Endothelial cell of umbilical vein (primary cell): ENCODE results near the gene GIGYF2. TPM values are rescaled to one million over a fixed set of nuclear protein-coding genes. Genes with fewer than 3 reads are reported as not detected.

ENCODE experiments used
- BruUV-seq: library from RNA; stranded (reverse); fragments of 400-500 nt; replicated peaks from 2 replicates; lab custom pipeline; 2021; lab: Mats Ljungman, UMichigan
- CTCF ChIA-PET: fragments of 300-600, 350-600 bp; sonication (Branson Sonifier 250); formaldehyde crosslinking; loops from one replicate; lab custom pipeline; 2021; ENCODE audit warnings: antibody characterized with exemption, inconsistent platforms; lab: Charles Lee
- POLR2A ChIA-PET: fragments of 300-600, 350-600 bp; sonication (Branson Sonifier 250); formaldehyde crosslinking; loops from one replicate; lab custom pipeline; 2021; ENCODE audit warnings: antibody characterized with exemption, inconsistent platforms; lab: Charles Lee
- DNase-seq: peaks from one replicate; pipeline ENCODE4 v3.0.0-alpha.2; 2011; ENCODE audit warnings: low read depth, low spot score
- FAIRE-seq: peaks from 2 replicates; lab custom pipeline; 2011; peaks lifted over from hg19 to GRCh38; lab: Jason Lieb, UNC
- H2AFZ ChIP-seq: 2 replicates; pipeline ENCODE4 v1.6.0; 2012; ENCODE audit warnings: low read depth, low read length, control low read depth, inconsistent platforms
- H3K27ac ChIP-seq: 2 replicates; pipeline ENCODE4 v1.5.1; 2011; ENCODE audit warnings: low read depth, mild to moderate bottlenecking, control low read depth, low read length, moderate library complexity; ENCODE audit not compliant: insufficient read depth
- H3K27me3 ChIP-seq, 2 experiments: 2 replicates each; pipeline versions ENCODE4 v1.6.0 to v1.6.1; 2011; ENCODE audit warnings: low read length in 2 of 2, mixed read lengths in 1 of 2; ENCODE audit not compliant: control insufficient read depth in 2 of 2, insufficient read depth in 2 of 2
- H3K36me3 ChIP-seq, 2 experiments: 2 replicates in 1 of 2; 3 replicates in 1 of 2; pipeline ENCODE4 v1.5.1; 2011; ENCODE audit warnings: low read length in 2 of 2, mild to moderate bottlenecking in 1 of 2, moderate library complexity in 1 of 2; ENCODE audit not compliant: control insufficient read depth in 2 of 2, insufficient read depth in 2 of 2; ENCODE audit errors: extremely low read depth in 1 of 2
- H3K4me1 ChIP-seq: 3 replicates; pipeline ENCODE4 v1.5.1; 2011; ENCODE audit warnings: mild to moderate bottlenecking, low read length; ENCODE audit not compliant: control insufficient read depth, insufficient read depth; ENCODE audit errors: extremely low read depth
- H3K4me2 ChIP-seq: 2 replicates; pipeline ENCODE4 v1.6.1; 2011; ENCODE audit warnings: low read length, control low read depth, mixed read lengths; ENCODE audit not compliant: insufficient read depth
- H3K4me3 ChIP-seq, 3 experiments: fragments of 200-600 bp in 1 of 3; sonication (generic), shearing (Covaris generic) in 1 of 3; replicated peaks in 1 of 3; 2 replicates each; pipeline ENCODE4 v1.5.1; 2011 to 2016; ENCODE audit warnings: control low read depth in 3 of 3, low read length in 3 of 3, mild to moderate bottlenecking in 2 of 3, inconsistent platforms in 1 of 3, low read depth in 1 of 3, moderate library complexity in 1 of 3; ENCODE audit not compliant: insufficient read depth in 1 of 3
- H3K79me2 ChIP-seq: 2 replicates; pipeline ENCODE4 v1.6.0; 2012; ENCODE audit warnings: low read length, inconsistent platforms; ENCODE audit not compliant: control insufficient read depth, insufficient read depth
- H3K9ac ChIP-seq: replicated peaks from 2 replicates; pipeline ENCODE3; 2011; ENCODE audit warnings: low read length, control low read depth; ENCODE audit not compliant: insufficient read depth; ENCODE audit errors: extremely low read depth
- H3K9me1 ChIP-seq: replicated peaks from 3 replicates; pipeline ENCODE4 v1.6.0; 2011; ENCODE audit warnings: mild to moderate bottlenecking, low read length; ENCODE audit not compliant: control insufficient read depth, insufficient read depth; ENCODE audit errors: extremely low read depth
- H3K9me3 ChIP-seq: replicated peaks from 2 replicates; pipeline ENCODE4 v1.5.1; 2012; ENCODE audit warnings: low read length, inconsistent platforms; ENCODE audit not compliant: control insufficient read depth, insufficient read depth
- H4K20me1 ChIP-seq: replicated peaks from 2 replicates; pipeline ENCODE3; 2011; ENCODE audit warnings: mild to moderate bottlenecking, low read length; ENCODE audit not compliant: control insufficient read depth, insufficient read depth; ENCODE audit errors: extremely low read depth
- EZH2 ChIP-seq: IDR thresholded peaks from 2 replicates; pipeline ENCODE4 v1.6.1; 2012; ENCODE audit warnings: borderline replicate concordance, low read depth, mild to moderate bottlenecking, moderate library complexity, low read length, inconsistent platforms; ENCODE audit not compliant: severe bottlenecking
- FOS ChIP-seq: IDR thresholded peaks from 2 replicates; pipeline ENCODE4 v1.6.1; 2011; ENCODE audit warnings: mild to moderate bottlenecking, low read length, moderate library complexity, borderline replicate concordance; ENCODE audit not compliant: insufficient read depth
- GATA2 ChIP-seq: IDR thresholded peaks from 2 replicates; pipeline ENCODE4 v1.7.0; 2011; ENCODE audit warnings: low read depth, mild to moderate bottlenecking, moderate library complexity, mixed read lengths, low read length; ENCODE audit not compliant: insufficient read length, insufficient read depth
- JUN ChIP-seq: IDR thresholded peaks from 2 replicates; pipeline ENCODE4 v1.6.1; 2011; ENCODE audit warnings: borderline replicate concordance, low read depth; ENCODE audit not compliant: insufficient read length, insufficient read depth
- MYC ChIP-seq: IDR thresholded peaks from one replicate; pipeline ENCODE4 v1.6.1; 2011; ENCODE audit warnings: mild to moderate bottlenecking, low read depth, low read length
- POLR2A ChIP-seq: IDR thresholded peaks from 2 replicates; pipeline ENCODE4 v1.6.1; 2012; ENCODE audit warnings: low read depth, mild to moderate bottlenecking, control low read depth, low read length
- POLR2AphosphoS5 ChIP-seq: IDR thresholded peaks from 2 replicates; pipeline ENCODE4 v1.6.1; 2012; ENCODE audit warnings: low read depth, mild to moderate bottlenecking, control low read depth, low read length, moderate library complexity; ENCODE audit not compliant: insufficient read depth
- dilution Hi-C: fragments of 300-500 bp; cut with MboI; formaldehyde crosslinking; loops from one replicate; pipeline ENCODE4 v1.15.0; 2019; ENCODE audit warnings: low sequenced_read_pairs; ENCODE audit not compliant: extremely low pct_ligation_motif_present
- intact Hi-C: fragments of 100-400 bp; cut with micrococcal nuclease; formaldehyde crosslinking; loops from one replicate; pipeline ENCODE4 v1.10.0; 2022
- polyA plus RNA-seq, 4 experiments: library from polyadenylated mRNA; depleted of rRNA in 3 of 4; stranded (reverse) in 3 of 4; unstranded in 1 of 4; fragments of >200 nt; gene quantifications; 2 replicates each; pipeline versions ENCODE4 v1.2.1 to v1.2.3, GENCODE V29; 2011 to 2012; ENCODE audit warnings: missing spikeins in 1 of 4
- total RNA-seq: library from RNA; stranded (reverse); gene quantifications from 2 replicates; pipeline ENCODE4 v1.2.3, GENCODE V29; 2021
- TF ChIP-seq, protein P1 (sequence below): IDR thresholded peaks from 2 replicates; pipeline ENCODE4 v1.6.1; 2011; ENCODE audit not compliant: insufficient read depth, insufficient read length
- TF ChIP-seq, protein P2 (sequence below), 2 donors: IDR thresholded peaks; 1 replicate in 1 of 2; 2 replicates in 1 of 2; pipeline ENCODE4 v1.5.1; 2011; ENCODE audit warnings: low read length in 2 of 2, mild to moderate bottlenecking in 2 of 2, moderate library complexity in 2 of 2, control low read depth in 1 of 2, inconsistent platforms in 1 of 2, low read depth in 1 of 2; ENCODE audit not compliant: insufficient read depth in 1 of 2; ENCODE audit errors: extremely low read depth in 1 of 2

Gene GIGYF2
- total and polyA plus RNA-seq, 2 donors (not counting 3 experiments of a cell fraction or from before 2014, with no cell fraction given) = 22.9 to 56.4 TPM

DNA sequence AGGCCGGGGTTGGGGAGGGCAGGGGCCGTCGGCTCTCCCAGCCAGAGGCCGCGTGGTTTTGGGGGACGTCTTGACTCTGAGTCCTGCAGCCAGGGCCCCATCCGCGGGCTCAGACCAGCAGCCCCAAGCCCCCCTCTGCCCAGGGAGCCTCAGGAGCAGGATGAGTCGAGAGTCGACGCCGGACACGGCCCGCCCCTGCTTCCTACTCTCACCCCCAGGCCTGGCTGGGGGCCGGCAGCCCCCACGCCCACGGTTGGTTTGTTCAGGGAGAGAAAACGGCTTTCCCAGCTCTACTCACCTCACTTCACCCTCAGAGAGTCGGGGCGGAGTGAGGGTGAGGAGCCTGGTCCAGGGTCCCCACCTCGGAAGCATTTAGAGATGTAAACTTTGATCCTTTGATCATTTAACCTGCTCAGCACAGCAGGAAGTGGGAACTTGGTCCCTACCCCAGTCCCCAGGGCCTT, 179.9 kb downstream of the GIGYF2 start:
- no peak overlapping the region for H3K4me3 ChIP-seq
- H3K9me3 ChIP-seq = no peaks in the 10 kb centered on the region
- intact Hi-C loops (no loop called here), dilution Hi-C loops (no loop called here)
- H3K4me2 ChIP-seq = peak overlapping the region; percentile 57
- H3K36me3 ChIP-seq = no peaks in the 10 kb centered on the region
- H3K27me3 ChIP-seq = no peaks in the 10 kb centered on the region
- FAIRE-seq = no peak
- H3K9me1 ChIP-seq = no peaks in the 10 kb centered on the region
- TF ChIP-seq JUN = no peak
- no peak for TF ChIP-seq MYC
- TF ChIP-seq POLR2AphosphoS5 = no peak
- TF ChIP-seq, protein P1, sequence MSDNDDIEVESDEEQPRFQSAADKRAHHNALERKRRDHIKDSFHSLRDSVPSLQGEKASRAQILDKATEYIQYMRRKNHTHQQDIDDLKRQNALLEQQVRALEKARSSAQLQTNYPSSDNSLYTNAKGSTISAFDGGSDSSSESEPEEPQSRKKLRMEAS = no peak
- TF ChIP-seq GATA2 = no peak
- TF ChIP-seq, protein P2, sequence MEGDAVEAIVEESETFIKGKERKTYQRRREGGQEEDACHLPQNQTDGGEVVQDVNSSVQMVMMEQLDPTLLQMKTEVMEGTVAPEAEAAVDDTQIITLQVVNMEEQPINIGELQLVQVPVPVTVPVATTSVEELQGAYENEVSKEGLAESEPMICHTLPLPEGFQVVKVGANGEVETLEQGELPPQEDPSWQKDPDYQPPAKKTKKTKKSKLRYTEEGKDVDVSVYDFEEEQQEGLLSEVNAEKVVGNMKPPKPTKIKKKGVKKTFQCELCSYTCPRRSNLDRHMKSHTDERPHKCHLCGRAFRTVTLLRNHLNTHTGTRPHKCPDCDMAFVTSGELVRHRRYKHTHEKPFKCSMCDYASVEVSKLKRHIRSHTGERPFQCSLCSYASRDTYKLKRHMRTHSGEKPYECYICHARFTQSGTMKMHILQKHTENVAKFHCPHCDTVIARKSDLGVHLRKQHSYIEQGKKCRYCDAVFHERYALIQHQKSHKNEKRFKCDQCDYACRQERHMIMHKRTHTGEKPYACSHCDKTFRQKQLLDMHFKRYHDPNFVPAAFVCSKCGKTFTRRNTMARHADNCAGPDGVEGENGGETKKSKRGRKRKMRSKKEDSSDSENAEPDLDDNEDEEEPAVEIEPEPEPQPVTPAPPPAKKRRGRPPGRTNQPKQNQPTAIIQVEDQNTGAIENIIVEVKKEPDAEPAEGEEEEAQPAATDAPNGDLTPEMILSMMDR (IDR thresholded peaks at IDR 0.05; ENCODE audit: extremely low read depth in 1 of 2, insufficient read depth in 1 of 2, low read depth in 1 of 2, low read length in 2 of 2) = no peak
- no peak for TF ChIP-seq POLR2A
- TF ChIP-seq EZH2 = no peak
- TF ChIP-seq FOS = no peak
- no peaks in the 10 kb centered on the region for H3K4me1 ChIP-seq
- ChIA-PET POLR2A (no interaction called here), CTCF (interaction anchor here (1.0 kb wide), 1 partner anchor 152 kb away, joined by 4 read pairs; no protein-coding TSS in a partner anchor)
- no peak for DNase-seq
- H3K9ac ChIP-seq = no peak overlapping the region
- H3K79me2 ChIP-seq = no peaks in the 10 kb centered on the region
- no TSS peak for BruUV-seq
- H3K27ac ChIP-seq = no peak overlapping the region
- no peaks in the 10 kb centered on the region for H4K20me1 ChIP-seq
- H2AFZ ChIP-seq = peak overlapping the region; percentile 66
